OCI-LY3 (cell line): Measurements from ENCODE around the gene TMEM229A.

ENCODE experiments used
- EZH2phosphoT487 ChIP-seq: fragments of 200-600 bp; shearing (Covaris generic); IDR thresholded peaks from 2 replicates; pipeline ENCODE4 v1.6.1; 2018; ENCODE audit warnings: antibody characterized with exemption, mixed run types, low read depth
- TF ChIP-seq, protein P1 (sequence below): fragments of 200-600, 300-600 bp; sonication (generic); IDR thresholded peaks from 2 replicates; pipeline ENCODE4 v1.5.1; 2014; ENCODE audit warnings: antibody characterized with exemption, low read length, low read depth

GRCh38 chr7:124034754-124035100 lies 1.9 kb upstream of the TMEM229A start:
- TF ChIP-seq, protein P1, sequence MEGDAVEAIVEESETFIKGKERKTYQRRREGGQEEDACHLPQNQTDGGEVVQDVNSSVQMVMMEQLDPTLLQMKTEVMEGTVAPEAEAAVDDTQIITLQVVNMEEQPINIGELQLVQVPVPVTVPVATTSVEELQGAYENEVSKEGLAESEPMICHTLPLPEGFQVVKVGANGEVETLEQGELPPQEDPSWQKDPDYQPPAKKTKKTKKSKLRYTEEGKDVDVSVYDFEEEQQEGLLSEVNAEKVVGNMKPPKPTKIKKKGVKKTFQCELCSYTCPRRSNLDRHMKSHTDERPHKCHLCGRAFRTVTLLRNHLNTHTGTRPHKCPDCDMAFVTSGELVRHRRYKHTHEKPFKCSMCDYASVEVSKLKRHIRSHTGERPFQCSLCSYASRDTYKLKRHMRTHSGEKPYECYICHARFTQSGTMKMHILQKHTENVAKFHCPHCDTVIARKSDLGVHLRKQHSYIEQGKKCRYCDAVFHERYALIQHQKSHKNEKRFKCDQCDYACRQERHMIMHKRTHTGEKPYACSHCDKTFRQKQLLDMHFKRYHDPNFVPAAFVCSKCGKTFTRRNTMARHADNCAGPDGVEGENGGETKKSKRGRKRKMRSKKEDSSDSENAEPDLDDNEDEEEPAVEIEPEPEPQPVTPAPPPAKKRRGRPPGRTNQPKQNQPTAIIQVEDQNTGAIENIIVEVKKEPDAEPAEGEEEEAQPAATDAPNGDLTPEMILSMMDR, result no peak
- TF ChIP-seq EZH2phosphoT487, result no peak
